ENCODE results near the gene LHFPL6. TPM values are rescaled to one million over a fixed set of nuclear protein-coding genes. Genes with fewer than 3 reads are reported as not detected.

LHFPL6 gene
- 1.7 and 3.1 TPM in 2 replicates for total RNA-seq (2014; rRNA removed; shearing (Covaris generic); ENCODE audit: low replicate concordance)

DNA sequence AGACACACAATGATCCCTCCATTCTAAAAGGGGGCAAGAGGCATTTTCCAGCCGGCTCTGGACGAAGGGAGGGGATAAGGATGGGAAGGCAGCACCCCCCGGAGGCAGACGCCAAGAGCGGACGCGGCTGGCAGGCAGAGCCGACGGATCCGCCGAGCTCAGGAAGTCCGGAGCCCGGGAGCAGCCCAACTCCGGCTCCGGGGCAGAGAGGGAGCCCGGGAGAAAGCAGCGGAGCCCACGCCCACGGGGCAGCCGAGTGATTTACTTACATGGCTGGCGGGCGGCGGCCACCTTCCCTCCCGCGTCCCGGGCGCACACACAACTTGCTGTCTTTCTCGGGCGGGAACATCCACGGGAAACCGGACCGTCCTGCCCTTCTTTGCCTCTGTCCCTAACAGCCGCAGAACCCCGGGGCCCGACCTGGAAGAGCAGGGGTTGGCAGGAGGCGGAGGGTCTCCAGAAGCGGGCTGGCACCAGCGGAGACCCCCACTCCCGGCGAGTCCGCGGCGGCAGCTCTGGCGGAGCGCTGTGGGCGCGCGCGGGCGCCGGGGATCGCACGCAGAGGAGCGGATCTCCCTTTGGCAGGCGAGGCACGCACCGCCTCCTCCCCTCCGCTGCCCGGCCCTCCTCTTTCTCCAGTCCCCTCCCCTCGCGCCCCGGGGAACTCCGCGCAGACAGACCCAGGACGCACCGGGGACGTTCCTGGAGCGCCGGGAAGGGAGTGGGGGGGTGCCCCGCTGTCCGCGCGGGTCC lies at the start of gene LHFPL6:
LHFPL6 (minus strand) TSS at position 580 of the 753 bp plus-strand sequence.
- in situ Hi-C loops (cut with HindIII; ENCODE audit: low pct_unique_long_range_greater_than_20kb, low sequenced_read_pairs), result no loop called here
- peak; percentile 70 for DNase-seq (ENCODE audit: low read depth)

DNA sequence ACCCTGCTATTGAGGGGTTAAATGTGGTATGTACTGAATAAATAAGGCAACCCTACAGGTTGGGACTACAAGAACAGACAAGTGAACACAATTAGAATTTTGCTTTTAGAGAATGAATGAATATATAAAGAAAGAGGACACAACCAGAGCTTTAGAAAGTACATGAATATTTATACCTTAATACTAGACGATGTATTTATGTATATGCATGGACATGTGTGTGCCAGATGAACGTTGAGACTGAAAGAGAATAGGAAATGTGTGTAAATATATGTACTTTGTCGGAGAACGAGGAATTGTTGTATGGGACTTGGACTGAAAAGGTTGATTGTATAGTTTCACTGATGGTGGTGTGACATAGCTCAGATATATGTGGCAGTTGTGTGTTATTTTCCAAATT lies 43.1 kb upstream of the LHFPL6 start:
- DNase-seq (ENCODE audit: low read depth), result no peak
- in situ Hi-C loops (cut with HindIII; ENCODE audit: low pct_unique_long_range_greater_than_20kb, low sequenced_read_pairs), result no loop called here

DNA sequence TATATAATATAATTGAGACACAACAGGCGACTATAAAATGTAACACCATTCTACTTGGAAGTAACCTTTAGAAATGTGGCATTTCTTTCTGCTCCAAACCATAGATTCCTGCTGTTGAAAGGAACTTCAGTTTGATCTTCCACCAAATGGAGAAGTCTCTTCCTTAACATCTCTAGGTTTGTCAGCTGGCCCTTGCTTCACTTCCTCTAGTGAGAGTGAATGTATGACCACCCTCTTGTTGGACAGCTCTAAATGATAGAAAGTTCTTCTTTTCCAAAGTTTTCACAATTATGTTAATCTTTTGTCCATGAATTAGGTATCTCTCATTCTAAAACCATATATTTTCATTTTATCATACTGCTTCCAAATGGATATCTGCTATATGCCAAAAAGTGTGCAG lies 38.7 kb upstream of the LHFPL6 start:
- no peak for DNase-seq (ENCODE audit: low read depth)
- in situ Hi-C loops (cut with HindIII; ENCODE audit: low pct_unique_long_range_greater_than_20kb, low sequenced_read_pairs), result no loop called here

DNA sequence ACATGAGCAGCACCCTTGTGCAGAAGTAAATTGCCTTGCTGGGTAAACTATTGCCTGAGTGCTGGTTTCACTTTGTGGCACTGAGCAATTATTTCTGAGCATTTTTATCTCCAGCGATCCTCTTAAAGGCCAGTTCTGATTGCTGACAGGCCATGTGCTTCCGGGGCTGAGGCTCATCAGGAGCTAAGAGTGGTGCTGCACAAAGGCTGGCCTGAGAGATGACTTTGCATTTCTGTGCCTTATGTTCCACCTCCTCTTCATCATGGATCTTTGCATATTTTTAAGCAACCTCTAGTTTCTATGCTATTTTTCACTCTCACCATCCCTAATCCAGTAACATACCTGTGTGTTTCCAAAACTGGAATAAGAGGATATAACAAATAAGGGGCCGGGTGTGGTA lies 34.9 kb upstream of the LHFPL6 start:
- in situ Hi-C loops (cut with HindIII; ENCODE audit: low pct_unique_long_range_greater_than_20kb, low sequenced_read_pairs), result no loop called here
- no peak for DNase-seq (ENCODE audit: low read depth)

DNA sequence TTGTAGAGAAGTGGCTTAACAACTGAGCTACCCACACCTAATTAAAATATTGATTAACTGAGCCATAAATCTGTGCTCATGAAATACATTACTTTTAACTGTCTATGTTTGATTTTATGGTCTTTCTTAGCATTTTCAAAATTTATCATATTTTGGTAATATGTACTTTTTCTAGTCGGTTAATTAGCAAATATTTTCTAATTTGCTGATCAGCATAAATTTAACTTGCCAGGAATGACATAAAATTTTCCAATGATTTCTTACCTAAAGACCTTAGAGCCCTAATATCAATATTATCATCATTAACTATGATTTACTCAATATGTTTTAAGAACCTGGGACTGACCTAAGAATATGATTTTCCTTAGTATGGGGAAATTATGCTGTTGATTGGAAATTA lies 32.6 kb upstream of the LHFPL6 start:
- no peak for DNase-seq (ENCODE audit: low read depth)
- in situ Hi-C loops (cut with HindIII; ENCODE audit: low pct_unique_long_range_greater_than_20kb, low sequenced_read_pairs), result no loop called here

DNA sequence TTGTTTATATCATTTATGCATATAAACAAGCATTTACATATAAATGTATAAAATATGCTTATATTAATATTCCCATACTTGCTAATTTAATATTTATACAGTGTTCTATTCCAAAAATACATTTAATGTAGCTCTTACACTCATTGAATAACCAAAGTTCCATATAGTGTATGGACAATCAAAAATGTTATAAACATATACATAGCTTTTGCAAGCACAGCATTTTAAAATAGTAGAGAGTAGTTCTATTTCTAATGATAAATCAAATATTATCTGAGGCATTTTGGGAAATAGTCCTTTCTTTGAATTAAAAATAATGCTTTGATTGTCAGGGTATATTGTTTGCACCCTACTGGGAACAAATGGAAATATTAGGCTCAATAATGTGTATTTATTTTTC lies 30.0 kb upstream of the LHFPL6 start:
- in situ Hi-C loops (cut with HindIII; ENCODE audit: low pct_unique_long_range_greater_than_20kb, low sequenced_read_pairs), result no loop called here
- no peak for DNase-seq (ENCODE audit: low read depth)

DNA sequence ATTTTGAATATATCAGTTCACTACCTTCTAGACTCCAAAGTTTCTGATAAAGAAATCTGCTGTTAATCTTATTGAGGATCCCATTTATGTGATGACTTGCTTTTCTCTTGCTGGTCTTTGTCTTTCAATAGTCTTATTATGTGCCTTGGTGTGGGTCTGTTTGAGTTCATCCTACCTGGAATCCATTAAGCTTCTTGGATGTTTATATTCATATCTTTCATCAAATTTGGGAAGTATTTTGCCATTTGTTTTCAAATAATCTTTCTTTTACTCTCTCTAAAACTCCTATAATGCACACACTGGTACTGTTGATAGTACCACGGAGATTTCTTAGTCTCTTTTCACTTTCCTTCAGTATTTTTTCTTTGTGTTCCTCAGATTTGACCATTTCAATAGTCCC lies 28.3 kb upstream of the LHFPL6 start:
- in situ Hi-C loops (cut with HindIII; ENCODE audit: low pct_unique_long_range_greater_than_20kb, low sequenced_read_pairs), result no loop called here
- no peak for DNase-seq (ENCODE audit: low read depth)

DNA sequence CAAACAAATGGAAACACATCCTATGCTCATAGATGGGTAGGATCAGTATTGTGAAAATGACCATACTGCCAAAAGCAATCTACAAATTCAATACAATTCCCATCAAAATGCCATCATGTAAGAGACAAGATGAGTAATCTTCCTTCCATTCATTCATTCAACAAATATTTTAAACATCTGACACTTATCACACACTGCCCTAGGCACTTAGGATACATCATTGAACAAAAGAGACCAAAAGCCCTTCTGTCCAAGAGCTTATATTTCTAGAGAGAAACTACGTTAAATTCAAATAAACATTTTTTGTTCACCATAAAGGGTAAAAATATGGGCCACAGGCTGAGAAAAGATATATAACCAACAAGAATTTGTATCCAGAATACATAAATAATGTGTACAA lies 20.5 kb upstream of the LHFPL6 start:
- in situ Hi-C loops (cut with HindIII; ENCODE audit: low pct_unique_long_range_greater_than_20kb, low sequenced_read_pairs), result no loop called here
- no peak for DNase-seq (ENCODE audit: low read depth)

DNA sequence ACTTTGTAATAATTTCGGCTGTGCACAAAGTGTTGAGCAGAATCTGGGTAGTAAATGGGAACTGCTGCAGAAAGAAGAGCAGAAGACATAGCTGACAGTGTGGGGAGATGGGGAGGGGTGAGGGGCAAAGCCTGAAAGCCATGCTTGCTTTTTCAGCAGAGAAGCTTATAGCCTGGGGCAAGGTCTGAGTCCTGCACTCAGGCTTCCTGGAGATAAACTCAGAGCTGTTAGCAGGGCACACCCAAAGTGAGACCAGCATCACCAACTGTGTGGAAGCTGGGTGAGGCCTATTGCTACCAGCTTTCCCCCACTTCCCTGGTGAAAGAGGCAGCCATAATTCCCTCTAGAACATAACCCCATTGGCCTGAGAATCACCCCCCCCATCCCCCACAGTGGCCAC lies 15.6 kb upstream of the LHFPL6 start:
- DNase-seq (ENCODE audit: low read depth), result no peak
- in situ Hi-C loops (cut with HindIII; ENCODE audit: low pct_unique_long_range_greater_than_20kb, low sequenced_read_pairs), result no loop called here

DNA sequence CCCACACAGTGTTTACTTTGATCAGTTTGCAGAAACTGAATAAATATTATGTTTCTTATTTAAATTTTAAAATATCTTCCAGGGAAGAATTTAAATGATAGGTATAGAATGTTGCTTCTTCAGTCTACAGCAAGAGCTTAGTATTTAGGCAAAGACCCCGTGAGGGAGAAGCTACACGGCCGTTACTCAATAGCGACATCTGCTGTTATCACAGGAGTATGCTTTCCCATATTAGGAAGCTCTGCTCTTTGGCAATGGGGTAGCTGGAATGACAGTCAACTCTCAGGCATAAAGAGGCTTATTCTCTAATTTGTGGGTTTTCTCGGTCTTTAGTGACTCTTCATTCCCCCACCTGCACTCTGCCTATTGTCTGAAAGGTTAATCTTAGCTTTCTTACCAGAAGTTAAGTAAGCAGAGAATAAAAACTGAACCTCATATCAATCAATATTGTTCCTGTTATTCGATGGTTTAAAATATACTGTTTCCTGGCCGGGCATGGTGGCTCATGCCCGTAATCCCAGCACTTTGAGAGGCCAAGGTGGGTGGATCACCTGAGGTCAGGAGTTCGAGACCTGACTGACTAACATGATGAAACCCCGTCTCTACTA lies 13.2 kb upstream of the LHFPL6 start:
- DNase-seq (ENCODE audit: low read depth), result peak; percentile 14

DNA sequence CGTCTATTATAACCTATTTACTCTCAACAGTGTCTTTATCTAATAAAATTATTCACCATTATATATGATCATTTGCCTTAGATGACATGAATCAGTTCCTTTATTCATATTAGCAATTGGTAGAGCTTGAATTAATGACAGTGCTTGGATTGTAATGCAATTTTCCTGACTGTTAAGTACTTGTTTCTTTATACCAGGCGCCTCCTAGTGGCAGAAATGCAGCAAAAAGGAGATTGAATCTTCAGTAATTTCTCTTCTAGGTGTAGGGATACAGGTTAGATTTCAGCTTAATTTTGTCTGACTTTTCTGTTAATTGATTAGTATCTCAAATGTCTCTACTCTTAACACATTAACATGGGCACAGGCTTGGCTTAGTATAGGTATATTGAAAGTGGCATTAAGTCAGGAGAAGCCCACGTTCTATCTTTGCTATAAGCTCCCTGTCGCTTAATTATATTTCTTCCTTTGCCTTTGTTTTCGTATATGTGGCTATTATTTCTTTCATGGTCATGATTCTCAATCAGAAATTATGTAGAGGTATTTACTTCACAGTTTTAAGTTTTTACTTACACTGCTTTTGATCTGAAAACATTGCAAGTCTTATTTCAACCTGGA lies 9.1 kb upstream of the LHFPL6 start:
- peak; percentile 34 for DNase-seq (ENCODE audit: low read depth)
- in situ Hi-C loops (cut with HindIII; ENCODE audit: low pct_unique_long_range_greater_than_20kb, low sequenced_read_pairs), result no loop called here

More for the DNA sequence above, 13.2 kb upstream of the LHFPL6 start:
- in situ Hi-C loops (cut with HindIII; ENCODE audit: low pct_unique_long_range_greater_than_20kb, low sequenced_read_pairs), result no loop called here

DNA sequence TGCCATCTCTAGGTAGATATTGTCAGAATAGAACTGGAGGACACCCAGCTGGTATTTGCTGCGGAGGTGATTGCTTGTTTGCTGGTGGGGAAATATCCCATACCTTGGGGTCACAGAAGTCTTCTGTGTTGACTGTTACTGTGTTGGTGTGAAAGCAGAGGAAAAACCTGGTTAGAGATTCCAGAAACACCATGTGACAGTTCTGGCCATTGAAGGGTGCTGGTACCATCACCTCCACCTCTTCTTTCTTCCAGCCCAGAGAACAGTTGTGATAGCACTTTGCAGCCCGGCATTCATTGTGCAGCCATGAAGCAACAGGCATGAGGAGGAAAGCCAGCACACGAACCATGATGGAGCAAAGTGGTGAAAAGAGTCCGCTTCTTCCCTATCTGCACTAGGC lies 4.9 kb upstream of the LHFPL6 start:
- in situ Hi-C loops (cut with HindIII; ENCODE audit: low pct_unique_long_range_greater_than_20kb, low sequenced_read_pairs), result no loop called here
- DNase-seq (ENCODE audit: low read depth), result no peak

DNA sequence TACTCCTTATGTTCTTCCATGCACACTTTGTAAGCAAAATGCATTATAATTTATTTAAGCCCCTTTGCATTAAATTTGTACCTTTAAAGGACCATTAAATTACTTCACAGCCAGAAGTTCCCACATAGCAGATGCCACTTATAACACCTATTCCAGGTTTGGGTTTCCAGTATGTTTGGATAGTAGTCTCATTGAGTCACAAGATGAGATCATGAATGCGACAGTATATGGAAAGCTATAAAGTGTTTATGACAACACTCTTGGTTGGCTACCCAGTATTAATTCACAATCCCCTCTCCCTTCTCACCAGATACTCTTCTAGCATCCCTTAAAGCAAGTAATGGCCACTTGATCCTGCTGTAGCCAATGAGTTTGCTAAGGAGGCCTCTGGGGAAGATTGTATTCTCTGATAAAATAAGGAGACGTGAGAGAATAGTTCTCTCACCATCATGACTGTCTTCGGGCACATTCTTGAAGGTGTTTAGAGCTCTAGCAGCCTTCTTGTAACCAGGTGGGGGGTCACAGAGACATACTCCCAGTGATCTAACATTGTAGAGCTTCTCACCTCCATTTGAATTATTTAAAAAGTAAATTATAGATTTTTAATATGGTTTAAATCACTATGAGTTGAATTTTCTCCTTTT lies 2.8 kb upstream of the LHFPL6 start:
- in situ Hi-C loops (cut with HindIII; ENCODE audit: low pct_unique_long_range_greater_than_20kb, low sequenced_read_pairs), result no loop called here
- no peak for DNase-seq (ENCODE audit: low read depth)

DNA sequence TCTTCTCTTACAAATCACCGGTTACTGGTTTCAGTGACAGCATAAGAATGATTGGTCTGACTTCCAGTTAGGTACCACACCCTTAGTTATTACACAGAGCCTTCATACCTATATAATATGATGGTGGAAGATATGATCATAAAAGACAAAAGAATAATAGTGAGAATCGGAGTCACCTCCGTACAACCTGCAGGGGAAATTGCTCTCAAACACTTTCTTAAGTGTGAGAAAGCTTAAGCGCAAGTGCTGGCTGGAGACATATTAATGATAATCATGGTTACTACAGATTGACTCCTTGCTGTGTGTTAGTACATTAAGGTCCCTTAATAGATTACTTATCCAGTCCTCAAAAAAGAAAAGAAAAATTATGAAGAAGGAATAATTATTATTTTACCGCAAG lies 1.8 kb upstream of the LHFPL6 start:
- in situ Hi-C loops (cut with HindIII; ENCODE audit: low pct_unique_long_range_greater_than_20kb, low sequenced_read_pairs), result no loop called here
- no peak for DNase-seq (ENCODE audit: low read depth)

DNA sequence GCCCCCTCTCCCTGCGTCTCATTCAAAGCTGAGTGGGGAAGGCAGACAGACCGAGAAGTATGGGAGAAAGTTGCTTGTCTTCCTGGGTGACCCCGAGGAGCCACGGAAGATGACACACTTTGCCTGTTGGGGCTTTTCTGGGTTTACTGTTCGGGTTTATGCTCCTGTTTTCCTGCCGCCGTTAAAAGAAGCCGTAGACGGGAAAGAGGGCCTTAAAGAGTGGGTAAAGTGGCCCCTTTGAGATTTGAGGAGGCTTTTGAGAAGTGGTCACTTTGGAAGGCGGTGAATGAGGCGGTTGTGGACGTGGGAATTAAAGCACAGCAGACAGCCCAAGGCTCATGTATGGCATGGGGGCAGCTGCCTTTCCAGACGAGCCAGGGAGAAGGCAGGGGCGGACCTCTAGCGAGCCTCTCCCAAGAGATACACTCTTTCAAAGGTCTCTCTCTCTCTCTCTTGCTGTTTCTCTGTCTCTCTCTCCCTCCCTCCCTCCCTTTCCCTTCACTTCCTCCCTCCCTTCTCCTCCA lies 493 bp upstream of the LHFPL6 start:
- DNase-seq (ENCODE audit: low read depth), result peak; percentile 21
- in situ Hi-C loops (cut with HindIII; ENCODE audit: low pct_unique_long_range_greater_than_20kb, low sequenced_read_pairs), result no loop called here

DNA sequence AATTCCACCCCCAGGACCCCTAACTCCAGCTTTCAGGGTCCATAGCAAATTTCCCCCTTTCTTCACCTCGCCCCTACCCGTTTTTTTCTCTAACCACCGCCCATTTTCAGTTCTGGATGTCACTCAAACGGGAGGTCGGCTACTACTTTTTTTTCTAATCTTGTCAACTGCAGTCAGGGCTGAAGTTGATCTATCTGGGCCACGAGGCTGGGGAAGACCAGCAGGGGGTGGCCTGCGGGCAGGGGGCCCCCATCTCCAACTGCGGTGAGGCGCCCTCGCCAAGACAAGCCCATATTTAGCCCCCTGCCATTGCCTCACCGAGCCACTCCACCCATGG lies 748 bp downstream of the LHFPL6 start:
- in situ Hi-C loops (cut with HindIII; ENCODE audit: low pct_unique_long_range_greater_than_20kb, low sequenced_read_pairs), result no loop called here

DNA sequence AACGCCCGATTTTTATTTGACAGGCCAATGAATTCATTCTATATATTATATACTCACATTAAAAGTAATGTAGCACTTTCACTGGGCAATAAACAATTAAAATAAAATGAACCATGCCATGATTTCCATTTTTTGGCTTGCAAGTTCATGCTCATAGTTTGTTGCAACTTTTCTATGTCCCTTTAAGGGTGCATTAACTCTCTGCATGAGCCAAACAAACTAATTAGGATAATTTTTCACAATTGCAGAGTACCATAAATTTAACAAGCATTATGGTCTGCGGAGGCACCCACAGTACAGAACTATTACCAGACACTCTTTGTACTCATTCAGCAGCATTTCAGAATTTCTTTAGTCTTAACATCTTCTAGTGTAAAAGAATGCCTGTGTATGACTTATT lies 1.4 kb downstream of the LHFPL6 start:
- in situ Hi-C loops (cut with HindIII; ENCODE audit: low pct_unique_long_range_greater_than_20kb, low sequenced_read_pairs), result no loop called here
- DNase-seq (ENCODE audit: low read depth), result no peak

More for the DNA sequence above, 748 bp downstream of the LHFPL6 start:
- no peak for DNase-seq (ENCODE audit: low read depth)

DNA sequence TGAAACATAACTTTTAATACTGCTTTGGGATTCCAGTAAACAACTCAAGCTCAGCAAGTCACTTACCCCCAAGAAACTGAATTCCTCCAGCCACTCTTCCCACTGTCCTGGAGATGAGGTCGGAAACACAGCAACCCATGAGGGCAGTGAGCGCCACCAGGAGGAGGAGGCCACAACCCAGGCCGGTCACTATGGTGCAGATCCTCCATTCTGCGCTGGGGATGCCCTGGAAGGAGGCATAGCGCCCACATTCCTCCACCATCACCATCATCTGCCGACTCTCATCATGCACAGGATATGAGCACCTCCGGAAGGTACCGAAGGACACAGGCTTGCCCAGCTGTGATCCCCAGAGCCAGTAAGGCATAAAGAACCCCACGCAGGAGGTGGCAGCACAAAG lies 2.2 kb downstream of the LHFPL6 start:
- in situ Hi-C loops (cut with HindIII; ENCODE audit: low pct_unique_long_range_greater_than_20kb, low sequenced_read_pairs), result no loop called here
- no peak for DNase-seq (ENCODE audit: low read depth)

DNA sequence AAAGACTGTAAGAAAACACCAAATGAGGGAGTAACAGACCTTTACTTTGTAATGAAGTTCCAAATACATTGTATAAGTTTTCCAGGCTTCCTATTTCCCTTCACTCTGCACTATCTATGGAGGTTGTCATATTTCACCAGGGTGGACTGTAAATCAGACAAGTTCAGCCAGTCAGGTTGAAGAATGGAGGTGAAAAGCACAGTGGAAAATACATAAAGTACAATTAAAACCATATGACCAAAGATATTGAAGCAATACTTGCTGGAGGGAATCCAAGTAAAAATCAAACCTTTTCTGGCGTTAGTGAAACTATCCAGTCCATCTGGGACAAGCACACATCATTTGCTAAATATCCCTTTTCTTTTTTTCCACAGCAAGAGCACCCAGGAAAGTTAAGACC lies 3.2 kb downstream of the LHFPL6 start:
- no peak for DNase-seq (ENCODE audit: low read depth)
- in situ Hi-C loops (cut with HindIII; ENCODE audit: low pct_unique_long_range_greater_than_20kb, low sequenced_read_pairs), result no loop called here
